ENCODE data around the gene DCAF15. TPM values are rescaled to one million over a fixed set of nuclear protein-coding genes. Genes with fewer than 3 reads are reported as not detected.
"Not testable (repeated sequence)": the region's sequence is repeated elsewhere in the genome, so short reads cannot be mapped to it uniquely, and the experiment has no call there.

DCAF15 gene
- total RNA-seq, 2 donors from 2014 or later: 7.0 to 20.4 TPM

DNA sequence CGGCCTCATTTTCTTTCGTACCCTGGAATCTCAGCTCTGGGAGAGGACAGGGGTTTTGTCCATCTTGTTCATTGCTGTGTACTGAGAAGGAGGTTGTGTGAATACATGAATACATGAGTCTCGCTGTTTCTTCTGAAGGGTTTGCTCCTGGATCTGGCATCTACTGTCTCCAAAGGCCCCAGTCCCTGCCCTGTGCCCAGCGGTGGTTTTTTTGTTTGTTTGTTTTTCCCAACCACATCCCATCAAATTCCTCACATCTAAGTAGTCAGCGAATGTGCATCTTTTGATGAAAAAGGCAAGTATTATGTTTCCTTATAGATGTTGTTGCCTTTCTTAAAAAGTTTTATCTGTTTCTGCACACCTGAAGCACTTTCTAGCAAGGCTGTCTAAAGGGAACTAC, 12.5 kb downstream of the DCAF15 start:
- WGBS, 2 donors: 84 to 89% methylated on average over 5 of the region's 5 CpGs
- Histone ChIP-seq H3K4me3 (no peak overlapping the region), H3K36me3 (replicated peaks in 1 of 2; ENCODE audit: insufficient read depth in 1 of 2, low read depth in 2 of 2) (peaks cover 21 to 26% of the 10 kb centered on the region in 2 donors), H3K9me3 (no peaks in the 10 kb centered on the region), H3K27me3 (no peaks in the 10 kb centered on the region), H3K4me1 (no peaks in the 10 kb centered on the region), H3K27ac (no peak overlapping the region)
- DNase-seq: no peak
- ATAC-seq: no peak
- intact Hi-C loops (cut with DNase I): no loop called here
- TF ChIP-seq, protein P1, sequence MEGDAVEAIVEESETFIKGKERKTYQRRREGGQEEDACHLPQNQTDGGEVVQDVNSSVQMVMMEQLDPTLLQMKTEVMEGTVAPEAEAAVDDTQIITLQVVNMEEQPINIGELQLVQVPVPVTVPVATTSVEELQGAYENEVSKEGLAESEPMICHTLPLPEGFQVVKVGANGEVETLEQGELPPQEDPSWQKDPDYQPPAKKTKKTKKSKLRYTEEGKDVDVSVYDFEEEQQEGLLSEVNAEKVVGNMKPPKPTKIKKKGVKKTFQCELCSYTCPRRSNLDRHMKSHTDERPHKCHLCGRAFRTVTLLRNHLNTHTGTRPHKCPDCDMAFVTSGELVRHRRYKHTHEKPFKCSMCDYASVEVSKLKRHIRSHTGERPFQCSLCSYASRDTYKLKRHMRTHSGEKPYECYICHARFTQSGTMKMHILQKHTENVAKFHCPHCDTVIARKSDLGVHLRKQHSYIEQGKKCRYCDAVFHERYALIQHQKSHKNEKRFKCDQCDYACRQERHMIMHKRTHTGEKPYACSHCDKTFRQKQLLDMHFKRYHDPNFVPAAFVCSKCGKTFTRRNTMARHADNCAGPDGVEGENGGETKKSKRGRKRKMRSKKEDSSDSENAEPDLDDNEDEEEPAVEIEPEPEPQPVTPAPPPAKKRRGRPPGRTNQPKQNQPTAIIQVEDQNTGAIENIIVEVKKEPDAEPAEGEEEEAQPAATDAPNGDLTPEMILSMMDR (IDR thresholded peaks at IDR 0.05): no peak
- no peak for TF ChIP-seq POLR2A (IDR thresholded peaks at IDR 0.05)

- H3K36me3 ChIP-seq (replicated peaks in 1 of 2; ENCODE audit: insufficient read depth in 1 of 2, low read depth in 2 of 2): peaks cover 23 to 26% of the 10 kb centered on the region in 2 donors
These were observed 13.1 kb downstream of the DCAF15 start for GRCh38 chr19:13965377-13965896.

DNA sequence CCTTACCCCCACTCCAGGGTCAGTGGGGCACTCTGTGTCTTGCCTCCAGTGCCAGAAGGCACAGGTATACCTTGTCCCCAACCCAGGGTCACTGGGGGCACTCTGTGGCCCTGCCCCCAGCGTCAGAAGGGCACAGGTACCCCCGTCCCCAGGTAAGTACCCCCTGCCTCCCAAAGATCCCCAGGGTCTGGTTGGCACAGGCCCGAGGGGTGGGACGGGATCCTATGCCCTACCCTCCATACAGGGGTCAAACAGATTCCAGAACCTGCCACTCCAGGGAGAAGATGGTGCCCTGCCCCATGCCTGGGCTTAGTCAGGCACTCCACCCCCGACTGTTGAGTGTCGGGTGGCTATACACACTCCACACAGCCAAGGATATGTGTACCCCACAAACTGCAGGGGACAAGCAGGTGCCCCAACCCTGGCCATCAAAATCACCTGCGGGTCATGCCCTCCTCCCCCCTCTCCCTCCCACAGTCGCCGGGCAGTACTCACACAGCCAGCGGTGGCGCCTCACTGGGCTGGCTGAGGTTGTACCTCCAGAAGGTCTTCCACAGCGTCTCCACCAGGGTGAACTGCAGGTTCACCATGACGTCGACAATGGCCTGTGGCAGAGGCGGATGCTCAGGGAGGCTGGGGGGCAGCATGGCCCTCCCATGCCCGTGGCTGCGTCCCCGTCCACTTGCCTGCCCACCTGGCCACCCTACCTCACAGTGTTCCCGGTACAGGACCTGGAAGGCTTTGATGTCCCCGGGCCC, 13.8 kb downstream of the DCAF15 start:
- no peaks in the 10 kb centered on the region for H3K9me3 ChIP-seq
- no peak for TF ChIP-seq POLR2A (IDR thresholded peaks at IDR 0.05)
- TF ChIP-seq, protein P1 (IDR thresholded peaks at IDR 0.05): no peak
- H3K4me1 ChIP-seq: no peaks in the 10 kb centered on the region
- H3K36me3 ChIP-seq (replicated peaks in 1 of 2; ENCODE audit: insufficient read depth in 1 of 2, low read depth in 2 of 2): peaks cover 23 to 26% of the 10 kb centered on the region in 2 donors
- DNase-seq: no peak
- no peak overlapping the region for H3K4me3 ChIP-seq
- ATAC-seq: no peak
- H3K27me3 ChIP-seq: no peaks in the 10 kb centered on the region
- intact Hi-C loops (cut with DNase I): no loop called here
- H3K27ac ChIP-seq: no peak overlapping the region
- WGBS, 2 donors: 90 to 100% methylated on average over 5 to 20 of the region's 20 CpGs

More at GRCh38 chr19:13965377-13965896, 13.1 kb downstream of the DCAF15 start:
- ATAC-seq: no peak
- intact Hi-C loops (cut with DNase I): no loop called here
- no peaks in the 10 kb centered on the region for H3K9me3 ChIP-seq
- H3K4me3 ChIP-seq: no peak overlapping the region
- WGBS, 2 donors: 91 to 95% methylated on average over 14 to 22 of the region's 24 CpGs
- H3K27me3 ChIP-seq: no peaks in the 10 kb centered on the region
- no peak for TF ChIP-seq POLR2A (IDR thresholded peaks at IDR 0.05)
- TF ChIP-seq, protein P1 (IDR thresholded peaks at IDR 0.05): no peak
- no peaks in the 10 kb centered on the region for H3K4me1 ChIP-seq
- no peak for DNase-seq
- H3K27ac ChIP-seq: no peak overlapping the region

- Histone ChIP-seq H3K27me3 (no peaks in the 10 kb centered on the region), H3K9me3 (no peaks in the 10 kb centered on the region), H3K4me1 (no peaks in the 10 kb centered on the region), H3K27ac (no peak overlapping the region), H3K4me3 (no peak overlapping the region), H3K36me3 (replicated peaks in 1 of 2; ENCODE audit: insufficient read depth in 1 of 2, low read depth in 2 of 2) (peaks cover 23 to 28% of the 10 kb centered on the region in 2 donors)
- 80 to 88% methylated on average over 1 to 12 of the region's 14 CpGs for WGBS, 2 donors
- DNase-seq: no peak
- intact Hi-C loops (cut with DNase I): no loop called here
- TF ChIP-seq, protein P1 (IDR thresholded peaks at IDR 0.05): no peak
- no peak for TF ChIP-seq POLR2A (IDR thresholded peaks at IDR 0.05)
- no peak for ATAC-seq
These were observed 14.4 kb downstream of the DCAF15 start for GRCh38 chr19:13966684-13967128.

DNA sequence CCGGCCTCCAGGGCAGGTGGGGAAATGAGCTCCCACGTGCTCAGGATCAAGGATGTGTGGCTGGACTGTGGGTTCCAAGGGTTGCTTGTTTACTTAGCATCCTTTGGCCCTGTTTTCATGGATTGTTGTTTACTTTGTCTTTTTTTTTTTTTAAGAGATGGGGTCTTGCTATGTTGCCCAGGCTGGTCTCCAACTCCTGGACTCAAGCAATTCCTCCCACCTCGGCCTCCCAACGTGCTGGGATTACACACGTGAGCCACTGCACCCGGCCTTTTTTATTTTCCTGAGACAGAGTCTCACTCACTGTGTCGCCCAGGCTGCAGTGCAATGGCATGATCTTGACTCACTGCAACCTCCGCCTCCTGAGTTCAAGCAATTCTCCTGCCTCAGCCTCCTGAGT, 14.9 kb downstream of the DCAF15 start:
- DNase-seq; H3K27ac ChIP-seq; H3K27me3 ChIP-seq; intact Hi-C loops (cut with DNase I); ATAC-seq; H3K9me3 ChIP-seq; H3K4me1 ChIP-seq; H3K4me3 ChIP-seq: not testable (repeated sequence)
- peaks cover 23 to 28% of the 10 kb centered on the region in 2 donors for H3K36me3 ChIP-seq (replicated peaks in 1 of 2; ENCODE audit: insufficient read depth in 1 of 2, low read depth in 2 of 2)
- 90 to 95% methylated on average over 8 of the region's 8 CpGs for WGBS, 2 donors

All from body of pancreas (tissue), 4 donors.